Measurements from ENCODE around the gene HNRNPCL4. TPM values are rescaled to one million over a fixed set of nuclear protein-coding genes. Genes with fewer than 3 reads are reported as not detected.
"Not testable (repeated sequence)": the region's sequence is repeated elsewhere in the genome, so short reads cannot be mapped to it uniquely, and the experiment has no call there.

The HNRNPCL4 gene
- polyA plus RNA-seq = not detected

GRCh38 chr1:13165531-13165930 lies at the start of gene HNRNPCL4:
Gene HNRNPCL4 (minus strand): TSS chr1:13165631. CDS start chr1:13165467, 164 bp downstream.
- H3K36me3 ChIP-seq (ENCODE audit: control insufficient read depth in 2 of 2, insufficient read depth in 2 of 2, low read length in 1 of 2); H3K27me3 ChIP-seq (ENCODE audit: control insufficient read depth in 1 of 2, insufficient read depth in 2 of 2, low read length in 2 of 2); H3K27ac ChIP-seq (ENCODE audit: low read depth in 2 of 2, low read length in 1 of 2); H3K4me1 ChIP-seq (ENCODE audit: control insufficient read depth in 2 of 2, insufficient read depth in 2 of 2, low read length in 1 of 2); H3K4me3 ChIP-seq (ENCODE audit: low read depth in 1 of 2, low read length in 2 of 2); H3K9me3 ChIP-seq (ENCODE audit: control insufficient read depth in 2 of 2, insufficient read depth in 1 of 2, low read depth in 1 of 2, low read length in 1 of 2): not testable (repeated sequence)
- WGBS, 2 donors = no CpG with 5 or more reads among the region's 8 CpGs

GRCh38 chr1:13208712-13209111 lies 43.3 kb upstream of the HNRNPCL4 start:
- H3K9me3 ChIP-seq (ENCODE audit: control insufficient read depth in 2 of 2, insufficient read depth in 1 of 2, low read depth in 1 of 2, low read length in 1 of 2); H3K27me3 ChIP-seq (ENCODE audit: control insufficient read depth in 1 of 2, insufficient read depth in 2 of 2, low read length in 2 of 2); H3K36me3 ChIP-seq (ENCODE audit: control insufficient read depth in 2 of 2, insufficient read depth in 2 of 2, low read length in 1 of 2); H3K4me3 ChIP-seq (ENCODE audit: low read depth in 1 of 2, low read length in 2 of 2); H3K27ac ChIP-seq (ENCODE audit: low read depth in 2 of 2, low read length in 1 of 2); H3K4me1 ChIP-seq (ENCODE audit: control insufficient read depth in 2 of 2, insufficient read depth in 2 of 2, low read length in 1 of 2): not testable (repeated sequence)
- no CpG with 5 or more reads among the region's 9 CpGs for WGBS, 2 donors

GRCh38 chr1:13201309-13201708 lies 35.9 kb upstream of the HNRNPCL4 start, which contains the start of gene PRAMEF13:
Gene PRAMEF13 (minus strand): TSS chr1:13201409. CDS start chr1:13199589, 1,820 bp downstream.
- not testable (repeated sequence) for H3K27me3 ChIP-seq (ENCODE audit: control insufficient read depth in 1 of 2, insufficient read depth in 2 of 2, low read length in 2 of 2); H3K27ac ChIP-seq (ENCODE audit: low read depth in 2 of 2, low read length in 1 of 2); H3K4me1 ChIP-seq (ENCODE audit: control insufficient read depth in 2 of 2, insufficient read depth in 2 of 2, low read length in 1 of 2); H3K36me3 ChIP-seq (ENCODE audit: control insufficient read depth in 2 of 2, insufficient read depth in 2 of 2, low read length in 1 of 2); H3K9me3 ChIP-seq (ENCODE audit: control insufficient read depth in 2 of 2, insufficient read depth in 1 of 2, low read depth in 1 of 2, low read length in 1 of 2); H3K4me3 ChIP-seq (ENCODE audit: low read depth in 1 of 2, low read length in 2 of 2)
- WGBS, 2 donors = no CpG with 5 or more reads among the region's 5 CpGs

GRCh38 chr1:13171548-13171947 lies 6.1 kb upstream of the HNRNPCL4 start, which contains the start of gene PRAMEF9:
Gene PRAMEF9 (plus strand): TSS chr1:13171848. CDS start chr1:13175281, 3,433 bp downstream.
- not testable (repeated sequence) for H3K27me3 ChIP-seq (ENCODE audit: control insufficient read depth in 1 of 2, insufficient read depth in 2 of 2, low read length in 2 of 2); H3K4me3 ChIP-seq (ENCODE audit: low read depth in 1 of 2, low read length in 2 of 2); H3K36me3 ChIP-seq (ENCODE audit: control insufficient read depth in 2 of 2, insufficient read depth in 2 of 2, low read length in 1 of 2); H3K27ac ChIP-seq (ENCODE audit: low read depth in 2 of 2, low read length in 1 of 2); H3K9me3 ChIP-seq (ENCODE audit: control insufficient read depth in 2 of 2, insufficient read depth in 1 of 2, low read depth in 1 of 2, low read length in 1 of 2); H3K4me1 ChIP-seq (ENCODE audit: control insufficient read depth in 2 of 2, insufficient read depth in 2 of 2, low read length in 1 of 2)
- WGBS, 2 donors = 73 to 89% methylated on average over 1 of the region's 2 CpGs

- not testable (repeated sequence) for H3K4me1 ChIP-seq (ENCODE audit: control insufficient read depth in 2 of 2, insufficient read depth in 2 of 2, low read length in 1 of 2); H3K9me3 ChIP-seq (ENCODE audit: control insufficient read depth in 2 of 2, insufficient read depth in 1 of 2, low read depth in 1 of 2, low read length in 1 of 2); H3K36me3 ChIP-seq (ENCODE audit: control insufficient read depth in 2 of 2, insufficient read depth in 2 of 2, low read length in 1 of 2); H3K4me3 ChIP-seq (ENCODE audit: low read depth in 1 of 2, low read length in 2 of 2); H3K27ac ChIP-seq (ENCODE audit: low read depth in 2 of 2, low read length in 1 of 2); H3K27me3 ChIP-seq (ENCODE audit: control insufficient read depth in 1 of 2, insufficient read depth in 2 of 2, low read length in 2 of 2)
- 62 to 100% methylated on average over 1 of the region's 5 CpGs for WGBS, 2 donors
These were observed 9.5 kb downstream of the HNRNPCL4 start, which contains the start of gene PRAMEF26 for GRCh38 chr1:13155909-13156308. Gene PRAMEF26 (minus strand): TSS chr1:13156009. CDS start chr1:13153095, 2,914 bp downstream.

GRCh38 chr1:13116754-13117153 lies 48.7 kb downstream of the HNRNPCL4 start, which contains the start of gene HNRNPCL2:
Gene HNRNPCL2 (minus strand): TSS chr1:13116854. CDS start chr1:13116400, 454 bp downstream.
- H3K4me3 ChIP-seq (ENCODE audit: low read depth in 1 of 2, low read length in 2 of 2); H3K9me3 ChIP-seq (ENCODE audit: control insufficient read depth in 2 of 2, insufficient read depth in 1 of 2, low read depth in 1 of 2, low read length in 1 of 2); H3K4me1 ChIP-seq (ENCODE audit: control insufficient read depth in 2 of 2, insufficient read depth in 2 of 2, low read length in 1 of 2); H3K27me3 ChIP-seq (ENCODE audit: control insufficient read depth in 1 of 2, insufficient read depth in 2 of 2, low read length in 2 of 2); H3K27ac ChIP-seq (ENCODE audit: low read depth in 2 of 2, low read length in 1 of 2); H3K36me3 ChIP-seq (ENCODE audit: control insufficient read depth in 2 of 2, insufficient read depth in 2 of 2, low read length in 1 of 2): not testable (repeated sequence)
- 90 to 93% methylated on average over 6 of the region's 6 CpGs for WGBS, 2 donors

Other genes with a start within 250 kb of the HNRNPCL4 start
- not detected for gene PRAMEF7, start 249.0 kb downstream of the HNRNPCL4 start, polyA plus RNA-seq
- gene PRAMEF6, start 218.1 kb downstream of the HNRNPCL4 start, polyA plus RNA-seq = not detected
- gene PRAMEF27, start 109.1 kb downstream of the HNRNPCL4 start, polyA plus RNA-seq = not detected
- gene HNRNPCL3, start 104.9 kb downstream of the HNRNPCL4 start, polyA plus RNA-seq = not detected
- gene PRAMEF25, start 94.9 kb downstream of the HNRNPCL4 start, polyA plus RNA-seq = not detected
- gene HNRNPCL2, start 48.8 kb downstream of the HNRNPCL4 start, polyA plus RNA-seq = not detected
- gene PRAMEF26, start 9.6 kb downstream of the HNRNPCL4 start, polyA plus RNA-seq = not detected
- not detected for gene PRAMEF9, start 6.2 kb upstream of the HNRNPCL4 start, polyA plus RNA-seq
- not detected for gene PRAMEF13, start 35.8 kb upstream of the HNRNPCL4 start, polyA plus RNA-seq
- gene PRAMEF18, start 60.5 kb upstream of the HNRNPCL4 start, polyA plus RNA-seq = not detected
- not detected for gene PRAMEF5, start 88.6 kb upstream of the HNRNPCL4 start, polyA plus RNA-seq
- gene PRAMEF8, start 119.5 kb upstream of the HNRNPCL4 start, polyA plus RNA-seq = under 1 TPM in 1 of 2 donors, not detected in 1; 0.01 TPM
- not detected for gene PRAMEF33, start 137.9 kb upstream of the HNRNPCL4 start, polyA plus RNA-seq
- gene PRAMEF15, start 149.9 kb upstream of the HNRNPCL4 start, polyA plus RNA-seq = not detected
- gene PRAMEF14, start 181.5 kb upstream of the HNRNPCL4 start, polyA plus RNA-seq = not detected
- gene PRAMEF19, start 206.3 kb upstream of the HNRNPCL4 start, polyA plus RNA-seq = under 1 TPM in 1 of 2 donors, not detected in 1; 0.02 TPM
- not detected for gene PRAMEF17, start 224.0 kb upstream of the HNRNPCL4 start, polyA plus RNA-seq
- not detected for gene PRAMEF20, start 244.8 kb upstream of the HNRNPCL4 start, polyA plus RNA-seq

Data from esophagus (tissue), 2 donors.